H9 (cell line): ENCODE data around the gene HRH1. TPM values are rescaled to one million over a fixed set of nuclear protein-coding genes. Genes with fewer than 3 reads are reported as not detected.
A peak's percentile ranks its signal among the peaks of the same experiment; 100 is the strongest.

ENCODE experiments used
- DNase-seq: peaks from one replicate; pipeline ENCODE4 v3.0.0-alpha.2; 2017
- H2AFZ ChIP-seq: one replicate; pipeline ENCODE4 v1.6.1; 2013; ENCODE audit warnings: mild to moderate bottlenecking, low read length, control low read depth, moderate library complexity
- H2AK5ac ChIP-seq: 2 replicates; pipeline ENCODE4 v1.6.1; 2013; ENCODE audit warnings: low read length, control low read depth, mixed read lengths; ENCODE audit not compliant: insufficient read length
- H2BK120ac ChIP-seq: one replicate; pipeline ENCODE4 v1.6.1; 2013; ENCODE audit warnings: low read depth, mild to moderate bottlenecking, low read length, control low read depth, inconsistent platforms; ENCODE audit not compliant: poor library complexity, severe bottlenecking
- H2BK12ac ChIP-seq: 2 replicates; pipeline ENCODE4 v1.6.1; 2013; ENCODE audit warnings: low read length, control low read depth, mixed read lengths, low read depth; ENCODE audit not compliant: insufficient read length
- H2BK15ac ChIP-seq: 2 replicates; pipeline ENCODE4 v1.6.1; 2013; ENCODE audit warnings: low read depth, low read length, control low read depth
- H2BK20ac ChIP-seq: one replicate; pipeline ENCODE4 v1.6.1; 2013; ENCODE audit warnings: low read depth, mild to moderate bottlenecking, low read length, control low read depth, inconsistent platforms; ENCODE audit not compliant: poor library complexity, severe bottlenecking
- H2BK5ac ChIP-seq: 2 replicates; pipeline ENCODE4 v1.6.1; 2013; ENCODE audit warnings: low read length, control low read depth, mixed read lengths; ENCODE audit not compliant: insufficient read length
- H3K14ac ChIP-seq: 2 replicates; pipeline ENCODE4 v1.6.1; 2013; ENCODE audit warnings: low read length, control low read depth; ENCODE audit not compliant: insufficient read depth
- H3K18ac ChIP-seq: 2 replicates; pipeline ENCODE4 v1.6.1; 2013; ENCODE audit warnings: low read depth, mild to moderate bottlenecking, mixed read lengths, low read length, control low read depth; ENCODE audit not compliant: insufficient read length
- H3K23ac ChIP-seq: 2 replicates; pipeline ENCODE4 v1.6.1; 2013; ENCODE audit warnings: low read length, control low read depth, mixed read lengths, low read depth; ENCODE audit not compliant: insufficient read length
- H3K23me2 ChIP-seq: 2 replicates; pipeline ENCODE4 v1.6.1; 2013; ENCODE audit warnings: low read depth, mild to moderate bottlenecking, mixed read lengths, low read length, control low read depth; ENCODE audit not compliant: insufficient read length, poor library complexity, severe bottlenecking
- H3K27ac ChIP-seq: 2 replicates; pipeline ENCODE4 v1.5.1; 2013; ENCODE audit warnings: low read length, control low read depth, mixed read lengths, low read depth; ENCODE audit not compliant: insufficient read length
- H3K27me3 ChIP-seq: 2 replicates; pipeline ENCODE4 v1.6.1; 2013; ENCODE audit warnings: low read length, control low read depth, inconsistent platforms; ENCODE audit not compliant: insufficient read depth
- H3K4ac ChIP-seq: 2 replicates; pipeline ENCODE4 v1.6.1; 2013; ENCODE audit warnings: low read depth, mild to moderate bottlenecking, control low read depth, inconsistent platforms, low read length, moderate library complexity
- H3K4me1 ChIP-seq: 2 replicates; pipeline ENCODE4 v1.6.1; 2013; ENCODE audit warnings: low read length, control low read depth, inconsistent platforms; ENCODE audit not compliant: insufficient read depth
- H3K4me2 ChIP-seq: 2 replicates; pipeline ENCODE4 v1.6.1; 2013; ENCODE audit warnings: low read length, control low read depth, mixed read lengths; ENCODE audit not compliant: insufficient read length, insufficient read depth
- H3K56ac ChIP-seq: 2 replicates; pipeline ENCODE4 v1.6.1; 2013; ENCODE audit warnings: low read depth, mild to moderate bottlenecking, mixed read lengths, low read length, control low read depth; ENCODE audit not compliant: insufficient read length
- H3K79me1 ChIP-seq: 2 replicates; pipeline ENCODE4 v1.6.1; 2013; ENCODE audit warnings: low read depth, mild to moderate bottlenecking, moderate library complexity, low read length, control low read depth, inconsistent platforms; ENCODE audit not compliant: insufficient read depth, poor library complexity, severe bottlenecking
- H3K79me2 ChIP-seq: 2 replicates; pipeline ENCODE4 v1.6.1; 2013; ENCODE audit warnings: low read length, control low read depth, inconsistent platforms; ENCODE audit not compliant: insufficient read depth
- H3K9ac ChIP-seq: 2 replicates; pipeline ENCODE4 v1.6.1; 2013; ENCODE audit warnings: low read length, control low read depth, mixed read lengths; ENCODE audit not compliant: insufficient read length; ENCODE audit errors: extremely low read depth
- H3K9me3 ChIP-seq: one replicate; pipeline ENCODE4 v1.6.1; 2013; ENCODE audit warnings: low read depth, low read length, inconsistent platforms; ENCODE audit not compliant: control insufficient read depth
- H3T11ph ChIP-seq: one replicate; pipeline ENCODE4 v1.6.1; 2013; ENCODE audit warnings: mild to moderate bottlenecking, low read length, control low read depth, inconsistent platforms
- H4K20me1 ChIP-seq: one replicate; pipeline ENCODE4 v1.6.1; 2013; ENCODE audit not compliant: control insufficient read depth, insufficient read length, insufficient read depth
- H4K5ac ChIP-seq: 2 replicates; pipeline ENCODE4 v1.6.1; 2013; ENCODE audit warnings: low read depth, mild to moderate bottlenecking, mixed read lengths, low read length, control low read depth; ENCODE audit not compliant: insufficient read length
- H4K8ac ChIP-seq: replicated peaks from 2 replicates; pipeline ENCODE4 v1.6.1; 2013; ENCODE audit warnings: low read length, control low read depth, mixed read lengths, low read depth; ENCODE audit not compliant: insufficient read length
- H4K91ac ChIP-seq: 2 replicates; pipeline ENCODE4 v1.6.1; 2013; ENCODE audit warnings: low read depth, mild to moderate bottlenecking, moderate library complexity, mixed read lengths, low read length, control low read depth; ENCODE audit not compliant: insufficient read length
- H3K27ac Mint-ChIP-seq, 3 experiments: 2 replicates in 2 of 3; 3 replicates in 1 of 3; pipeline ENCODE4 v1.8.0; 2020 to 2021; ENCODE audit warnings: mixed read lengths in 3 of 3, mild to moderate bottlenecking in 1 of 3, moderate library complexity in 1 of 3
- H3K27me3 Mint-ChIP-seq: 2 replicates; pipeline ENCODE4 v1.8.0; 2021; ENCODE audit warnings: low read depth, mild to moderate bottlenecking, moderate library complexity, mixed read lengths
- H3K36me3 Mint-ChIP-seq, 3 experiments: 2 replicates in 2 of 3; 3 replicates in 1 of 3; pipeline ENCODE4 v1.8.0; 2020 to 2021; ENCODE audit warnings: low read depth in 3 of 3, mixed read lengths in 3 of 3; ENCODE audit not compliant: insufficient read depth in 1 of 3
- H3K4me1 Mint-ChIP-seq, 2 experiments: 2 replicates each; pipeline ENCODE4 v1.8.0; 2020; ENCODE audit warnings: mixed read lengths in 2 of 2
- H3K4me3 Mint-ChIP-seq, 2 experiments: 2 replicates in 1 of 2; 3 replicates in 1 of 2; pipeline ENCODE4 v1.8.0; 2020 to 2021; ENCODE audit warnings: mild to moderate bottlenecking in 2 of 2, mixed read lengths in 2 of 2, moderate library complexity in 1 of 2
- H3K9me3 Mint-ChIP-seq, 2 experiments: 2 replicates in 1 of 2; 3 replicates in 1 of 2; pipeline ENCODE4 v1.8.0; 2020; ENCODE audit warnings: mild to moderate bottlenecking in 2 of 2, mixed read lengths in 2 of 2, moderate library complexity in 1 of 2
- WGBS: extraction: QIAGEN DNeasy Blood & Tissue Kit; methylation state at CpG from one replicate; pipeline ENCODE4 v1.1.7; 2013; ENCODE audit warnings: missing lambda C conversion rate, low lambda C conversion rate, mixed read lengths; ENCODE audit not compliant: insufficient read length; ENCODE audit errors: extremely low coverage; 5-methylcytosine and 5-hydroxymethylcytosine counted together
- total RNA-seq: library from RNA; stranded (reverse); gene quantifications from 2 replicates; pipeline ENCODE4 v1.2.1, GENCODE V29; 2021
- TF ChIP-seq, protein P1 (sequence below): fragments of 200-600 bp; sonication (generic); conservative IDR thresholded peaks from 3 replicates; pipeline ENCODE4 v1.8.0; 2021; ENCODE audit warnings: antibody characterized with exemption, mild to moderate bottlenecking

Gene HRH1
- total RNA-seq, 1 experiment from 2014 or later, result 0.74 TPM

DNA sequence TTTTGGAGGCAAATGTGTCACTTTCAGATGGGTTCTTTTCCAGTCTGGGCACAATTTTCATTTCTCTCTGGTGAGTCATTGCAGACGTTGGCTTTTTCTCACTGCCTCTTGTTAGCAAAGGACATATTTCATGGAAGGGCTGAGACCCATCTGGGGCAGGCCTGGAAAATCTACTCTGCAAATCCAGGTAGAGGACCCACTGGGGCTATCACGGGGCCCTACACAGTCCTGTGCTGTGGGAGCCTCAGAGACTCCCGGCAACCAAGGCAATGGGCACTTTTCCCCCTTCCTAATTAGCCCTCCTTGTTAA, 58.0 kb downstream of the HRH1 start:
- Histone ChIP-seq H3K27me3 (no peaks in the 10 kb centered on the region), H4K91ac (no peak overlapping the region), H3K9ac (no peak overlapping the region), H3K79me2 (no peaks in the 10 kb centered on the region), H4K20me1 (no peaks in the 10 kb centered on the region), H2AFZ (no peak overlapping the region), H3K9me3 (no peaks in the 10 kb centered on the region), H2BK20ac (no peak overlapping the region), H3K23ac (no peak overlapping the region), H4K8ac (no peak overlapping the region), H3T11ph (no peak overlapping the region), H3K56ac (no peak overlapping the region), H3K23me2 (no peaks in the 10 kb centered on the region), H4K5ac (no peak overlapping the region), H3K27ac (no peak overlapping the region), H3K18ac (no peak overlapping the region), H2BK12ac (no peak overlapping the region), H3K14ac (no peak overlapping the region), H2AK5ac (no peak overlapping the region), H2BK15ac (no peak overlapping the region), H3K79me1 (no peaks in the 10 kb centered on the region), H2BK120ac (no peak overlapping the region), H3K4me1 (no peaks in the 10 kb centered on the region), H3K4me2 (no peak overlapping the region), H3K4ac (no peak overlapping the region), H2BK5ac (no peak overlapping the region)
- H3K9me3 Mint-ChIP-seq, result no peaks in the 10 kb centered on the region
- no peaks in the 10 kb centered on the region for H3K27me3 Mint-ChIP-seq
- no peaks in the 10 kb centered on the region for H3K36me3 Mint-ChIP-seq
- H3K4me1 Mint-ChIP-seq, result peaks cover 0 to 2% of the 10 kb centered on the region in 2 experiments; a peak in 1 of 4 replicates
- DNase-seq, result no peak
- H3K27ac Mint-ChIP-seq, result peak overlapping the region in 1 of 3 experiments; percentile 12; a peak in 1 of 7 replicates
- H3K4me3 Mint-ChIP-seq, result no peak overlapping the region
- TF ChIP-seq, protein P1, sequence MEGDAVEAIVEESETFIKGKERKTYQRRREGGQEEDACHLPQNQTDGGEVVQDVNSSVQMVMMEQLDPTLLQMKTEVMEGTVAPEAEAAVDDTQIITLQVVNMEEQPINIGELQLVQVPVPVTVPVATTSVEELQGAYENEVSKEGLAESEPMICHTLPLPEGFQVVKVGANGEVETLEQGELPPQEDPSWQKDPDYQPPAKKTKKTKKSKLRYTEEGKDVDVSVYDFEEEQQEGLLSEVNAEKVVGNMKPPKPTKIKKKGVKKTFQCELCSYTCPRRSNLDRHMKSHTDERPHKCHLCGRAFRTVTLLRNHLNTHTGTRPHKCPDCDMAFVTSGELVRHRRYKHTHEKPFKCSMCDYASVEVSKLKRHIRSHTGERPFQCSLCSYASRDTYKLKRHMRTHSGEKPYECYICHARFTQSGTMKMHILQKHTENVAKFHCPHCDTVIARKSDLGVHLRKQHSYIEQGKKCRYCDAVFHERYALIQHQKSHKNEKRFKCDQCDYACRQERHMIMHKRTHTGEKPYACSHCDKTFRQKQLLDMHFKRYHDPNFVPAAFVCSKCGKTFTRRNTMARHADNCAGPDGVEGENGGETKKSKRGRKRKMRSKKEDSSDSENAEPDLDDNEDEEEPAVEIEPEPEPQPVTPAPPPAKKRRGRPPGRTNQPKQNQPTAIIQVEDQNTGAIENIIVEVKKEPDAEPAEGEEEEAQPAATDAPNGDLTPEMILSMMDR, result no peak
- no CpG with 5 or more reads among the region's 3 CpGs for WGBS
